ENCODE data around the gene MCTP1.

- TF ChIP-seq EZH2 (IDR thresholded peaks at IDR 0.05) (no peak), CTCF (IDR thresholded peaks at IDR 0.05 in 2 of 3, conservative IDR thresholded peaks at IDR 0.05 in 1 of 3; ENCODE audit: borderline replicate concordance in 1 of 3, insufficient read depth in 1 of 3, low read depth in 2 of 3, low read length in 2 of 3) (no peak), SRF (IDR thresholded peaks at IDR 0.05; ENCODE audit: low read depth) (no peak), JUND (IDR thresholded peaks at IDR 0.05) (no peak), POLR2A (IDR thresholded peaks at IDR 0.05; ENCODE audit: borderline replicate concordance, extremely low read depth, insufficient read depth, insufficient read length) (no peak), POLR2AphosphoS5 (IDR thresholded peaks at IDR 0.05; ENCODE audit: low read depth, low read length) (no peak), REST (IDR thresholded peaks at IDR 0.05; ENCODE audit: low read depth) (no peak), EZH2phosphoT487 (IDR thresholded peaks at IDR 0.05; ENCODE audit: borderline replicate concordance) (no peak), ATF3 (IDR thresholded peaks at IDR 0.05) (no peak), ZNF274 (IDR thresholded peaks at IDR 0.05; ENCODE audit: low read depth, low read length) (no peak)
Observed at GRCh38 chr5:94890907-94891306, 394.0 kb downstream of the MCTP1 start.

All from HCT116 (cell line).